Right cardiac atrium (tissue), 5 donors: ENCODE measurements around the gene TRMT1. TPM values are rescaled to one million over a fixed set of nuclear protein-coding genes. Genes with fewer than 3 reads are reported as not detected.
A peak's percentile ranks its signal among the peaks of the same experiment; 100 is the strongest.

ENCODE experiments used
- ATAC-seq, 2 donors: fragments of 200-7000 bp; cut with Tn5 transposase; one replicate each; pipeline versions ENCODE4 v1.8.0 to v1.9.1; 2020; ENCODE audit warnings: moderate library complexity in 2 of 2, mild to moderate bottlenecking in 1 of 2
- DNase-seq, 3 donors: peaks; one replicate each; pipeline ENCODE4 v3.0.0-alpha.2; 2020
- H3K27ac ChIP-seq: one replicate; pipeline ENCODE4 v1.5.1; 2013; ENCODE audit warnings: mild to moderate bottlenecking, low read length, control low read depth, moderate library complexity
- H3K27me3 ChIP-seq: one replicate; pipeline ENCODE4 v1.6.1; 2013; ENCODE audit not compliant: control insufficient read depth, insufficient read depth
- H3K4me1 ChIP-seq: one replicate; pipeline ENCODE4 v1.6.1; 2013; ENCODE audit warnings: low read length; ENCODE audit not compliant: control insufficient read depth, insufficient read depth
- H3K4me3 ChIP-seq: one replicate; pipeline ENCODE4 v1.5.1; 2013; ENCODE audit warnings: low read length, control low read depth
- H3K9me3 ChIP-seq: one replicate; pipeline ENCODE4 v1.6.1; 2013; ENCODE audit warnings: low read length; ENCODE audit not compliant: control insufficient read depth
- WGBS: extraction: QIAGEN DNeasy Blood & Tissue Kit; methylation state at CpG from one replicate; pipeline ENCODE4 v1.1.7; 2013; 5-methylcytosine and 5-hydroxymethylcytosine counted together
- intact Hi-C, 4 donors: fragments of 100-400 bp; cut with DNase I; formaldehyde crosslinking; loops; one replicate each; pipeline versions ENCODE4 v1.11.0 to v1.14.0; 2022 to 2023
- polyA plus RNA-seq: library from polyadenylated mRNA; stranded (reverse); fragments of 200-250 nt; gene quantifications from one replicate; pipeline ENCODE4 v1.2.3, GENCODE V29; 2013
- total RNA-seq, 4 donors: library from RNA; stranded (reverse); fragmentation: NEBNext Ultra II Directional; extraction: Animal tissue kit (Norgen Biotek cat#: 25700); gene quantifications; one replicate each; pipeline ENCODE4 v1.2.1, GENCODE V29; 2021
- donor health status: healthy with polysubstance abuse.
- donor health status: DM: no; HTN: yes; CAD: no.
- donor health status: DM: no; HTN: no; CAD: no.
- donor health status: DM: no; HTN: yes; CAD: no; lungs with severe emphysema.
- donor health status: DM: yes; HTN: yes; CAD: no.

The TRMT1 gene
- total and polyA plus RNA-seq, 5 donors = 14.8 to 22.2 (median 19.2) TPM

DNA sequence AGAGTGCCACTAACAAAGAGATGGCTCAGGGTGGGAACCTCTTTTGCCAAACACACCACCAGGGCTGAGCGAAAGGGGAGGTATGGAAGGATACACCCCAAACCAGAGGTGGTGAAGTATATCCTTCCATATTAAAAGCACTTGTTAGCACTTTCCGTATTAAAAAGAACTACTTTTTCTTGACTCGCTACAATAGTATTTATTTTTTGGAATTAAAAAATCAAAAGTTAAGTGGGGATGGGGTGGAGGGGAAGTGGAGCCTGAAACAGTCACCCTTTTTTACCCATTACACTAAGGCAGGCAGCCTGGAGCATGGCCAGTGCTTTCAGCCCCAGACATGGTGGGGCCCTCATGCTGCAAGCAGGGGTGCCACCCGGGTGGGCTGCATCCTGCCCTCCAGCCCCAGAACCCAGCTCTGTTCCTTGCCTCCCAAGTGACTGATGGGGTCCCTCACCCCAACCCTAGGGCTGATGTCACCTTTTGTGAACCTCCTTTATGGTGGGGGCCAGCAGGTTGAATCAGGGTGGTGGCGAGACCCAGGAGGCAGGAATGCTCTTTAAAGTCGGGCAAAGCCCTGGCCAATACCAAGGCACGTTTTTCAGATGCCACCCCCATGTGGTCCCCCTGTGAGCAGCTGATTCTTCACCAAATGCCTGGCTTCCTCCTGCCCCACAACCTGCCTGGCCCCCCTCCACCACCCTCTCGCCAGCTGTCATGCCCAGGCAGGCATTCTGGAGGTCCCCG lies 44.9 kb downstream of the TRMT1 start:
- no peak overlapping the region for H3K27ac ChIP-seq
- 72% methylated on average over 9 of the region's 9 CpGs for WGBS
- no peak for DNase-seq
- intact Hi-C loops = no loop called here
- no peak overlapping the region for H3K4me3 ChIP-seq
- peaks cover 34% of the 10 kb centered on the region for H3K4me1 ChIP-seq
- H3K27me3 ChIP-seq = no peaks in the 10 kb centered on the region
- no peaks in the 10 kb centered on the region for H3K9me3 ChIP-seq
- no peak for ATAC-seq

GRCh38 chr19:13070425-13071140 lies 46.0 kb downstream of the TRMT1 start:
- no peaks in the 10 kb centered on the region for H3K27me3 ChIP-seq
- 64% methylated on average over 32 of the region's 32 CpGs for WGBS
- ATAC-seq (peak; percentile 5 to 10), DNase-seq (peak; percentile 59 to 80 (median 74))
- H3K4me1 ChIP-seq = peaks cover 40% of the 10 kb centered on the region
- no peaks in the 10 kb centered on the region for H3K9me3 ChIP-seq
- peak overlapping the region; percentile 77 for H3K27ac ChIP-seq
- no peak overlapping the region for H3K4me3 ChIP-seq
- intact Hi-C loops = no loop called here

DNA sequence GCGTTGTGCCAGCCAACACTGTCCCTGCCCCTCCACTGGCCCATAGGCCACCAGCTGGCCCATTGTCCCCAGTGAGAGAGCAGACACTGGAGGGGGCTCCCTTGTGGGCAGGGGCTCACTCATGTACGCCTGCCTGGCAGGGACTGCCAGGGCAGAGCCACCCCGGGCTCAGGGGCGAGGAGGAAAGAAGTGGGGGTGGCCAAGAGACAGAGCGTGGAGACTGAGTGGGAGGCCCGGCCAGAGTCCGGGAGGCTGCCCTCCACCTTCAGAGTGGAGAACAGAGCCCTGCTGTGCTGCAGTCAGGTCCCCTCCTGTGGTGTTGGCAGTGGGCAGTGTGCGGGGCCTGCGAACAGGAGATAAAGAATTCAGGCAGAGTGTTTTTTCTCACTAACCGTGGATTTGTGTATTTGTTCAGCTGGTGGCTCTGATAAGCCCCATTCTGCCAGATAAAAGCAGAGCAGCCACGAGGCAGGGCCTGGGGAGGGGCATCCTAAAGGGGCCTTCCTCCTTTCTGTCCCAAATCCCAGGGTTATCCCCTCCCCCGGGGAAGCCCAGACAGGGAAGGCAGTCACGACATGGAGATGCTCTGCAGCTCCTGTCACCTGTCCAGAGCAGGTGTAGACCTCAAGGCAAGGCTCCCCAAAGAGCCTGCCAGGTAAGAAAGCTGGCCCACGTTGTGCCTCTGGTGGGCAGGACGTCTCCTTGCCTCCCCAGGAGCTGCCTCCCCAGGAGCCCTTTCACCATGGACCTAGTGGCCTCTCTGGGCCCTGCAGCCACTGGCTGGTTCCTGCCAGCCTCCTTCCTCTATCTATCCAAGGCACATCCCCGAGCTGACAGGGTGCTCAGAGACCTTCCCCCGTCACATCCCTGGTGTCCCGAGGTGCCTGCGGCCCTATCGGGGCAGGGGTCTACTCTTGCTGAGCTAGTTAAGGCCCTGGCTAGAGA lies 46.9 kb downstream of the TRMT1 start:
- no peaks in the 10 kb centered on the region for H3K9me3 ChIP-seq
- peaks cover 49% of the 10 kb centered on the region for H3K4me1 ChIP-seq
- no peak overlapping the region for H3K4me3 ChIP-seq
- peak in 2 of 3 donors; percentile 72 for DNase-seq
- peak; percentile 12 to 31 for ATAC-seq
- 40% methylated on average over 20 of the region's 20 CpGs for WGBS
- intact Hi-C loops = loop anchor here in 3 of 4 donors (5.0 to 10.0 kb wide), 3 partner anchors 37 to 85 kb away; partner anchors contain the start of gene NFIX (in 1 of the 3)
- H3K27ac ChIP-seq = peak overlapping the region; percentile 77
- no peaks in the 10 kb centered on the region for H3K27me3 ChIP-seq

DNA sequence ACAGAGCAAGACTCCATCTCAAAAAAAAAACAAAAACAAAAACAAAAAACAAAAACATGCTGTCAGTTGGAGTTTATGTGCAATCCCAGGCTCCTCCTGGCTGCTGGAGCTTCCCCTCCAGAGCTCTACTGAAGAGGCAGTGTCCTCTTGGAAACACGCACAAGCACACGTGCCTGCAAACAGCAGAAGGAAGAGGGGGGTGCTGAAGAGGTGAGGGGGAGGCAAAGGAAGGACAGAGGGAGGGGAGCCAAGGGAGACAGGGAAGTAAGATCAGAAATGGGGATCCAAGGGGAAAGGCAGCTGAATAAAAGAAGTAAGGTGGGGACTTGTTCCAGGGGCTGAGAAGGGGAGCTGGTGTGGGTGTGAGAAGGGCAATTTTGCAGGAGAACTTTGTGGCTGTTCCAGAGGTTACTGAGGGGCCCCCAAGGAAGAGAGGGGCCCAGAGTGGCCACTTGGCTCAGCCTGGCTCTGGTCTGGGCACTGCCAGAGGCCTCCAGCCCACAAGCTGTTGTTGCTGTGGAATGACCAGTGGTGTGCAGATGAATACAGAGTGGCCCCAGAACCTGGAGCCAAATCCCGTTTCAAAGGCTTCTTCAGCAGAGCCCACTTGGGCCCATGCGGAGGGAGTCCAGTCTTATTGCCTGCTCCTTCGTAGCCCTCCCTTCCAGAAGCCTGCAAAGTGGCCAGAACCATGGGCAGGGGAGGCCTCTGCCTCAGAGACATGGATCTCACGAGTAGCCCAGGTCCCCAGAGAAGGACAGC lies 48.3 kb downstream of the TRMT1 start:
- DNase-seq (peak in 1 of 3 donors; percentile 66), ATAC-seq (peak in 1 of 2 donors; percentile 20)
- Histone ChIP-seq H3K27ac (peak overlapping the region; percentile 60), H3K27me3 (no peaks in the 10 kb centered on the region), H3K9me3 (no peaks in the 10 kb centered on the region), H3K4me3 (no peak overlapping the region), H3K4me1 (peaks cover 56% of the 10 kb centered on the region)
- 48% methylated on average over 6 of the region's 6 CpGs for WGBS
- intact Hi-C loops = loop anchor here in 3 of 4 donors (5.0 to 10.0 kb wide), 3 partner anchors 36 to 83 kb away; partner anchors contain the start of gene NFIX (in 1 of the 3)

GRCh38 chr19:13066933-13067807 lies 49.4 kb downstream of the TRMT1 start:
- ATAC-seq (peak in 1 of 2 donors; percentile 21), DNase-seq (peak in 2 of 3 donors; percentile 24 to 58)
- Histone ChIP-seq H3K27me3 (no peaks in the 10 kb centered on the region), H3K27ac (peak overlapping the region; percentile 92), H3K9me3 (no peaks in the 10 kb centered on the region), H3K4me1 (peaks cover 61% of the 10 kb centered on the region), H3K4me3 (no peak overlapping the region)
- 52% methylated on average over 17 of the region's 17 CpGs for WGBS
- intact Hi-C loops = loop anchor here in 3 of 4 donors (5.0 to 10.0 kb wide), 3 partner anchors 35 to 82 kb away; partner anchors contain the start of gene NFIX (in 1 of the 3)

DNA sequence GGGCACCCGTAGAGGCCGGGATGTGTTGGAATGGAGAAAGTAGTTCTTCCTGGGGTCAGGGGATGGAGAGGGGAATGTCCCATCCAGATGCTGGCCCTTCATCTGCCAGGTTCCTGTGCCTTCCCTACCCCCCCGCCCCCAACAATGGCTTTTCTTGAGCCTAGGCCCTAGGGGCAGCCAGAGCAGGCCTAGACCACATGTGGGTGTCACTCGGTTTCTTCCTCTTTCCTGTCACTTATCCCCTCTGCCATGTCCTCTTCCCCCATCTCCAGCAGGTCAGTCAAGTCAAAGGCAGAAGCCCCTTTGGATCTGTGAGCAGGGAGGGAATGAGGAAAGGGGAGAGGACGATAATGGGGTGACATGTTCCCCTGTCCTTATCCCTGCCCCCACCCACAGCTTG lies 50.3 kb downstream of the TRMT1 start:
- Histone ChIP-seq H3K27me3 (no peaks in the 10 kb centered on the region), H3K27ac (peak overlapping the region; percentile 92), H3K4me1 (peaks cover 62% of the 10 kb centered on the region), H3K9me3 (no peaks in the 10 kb centered on the region), H3K4me3 (no peak overlapping the region)
- DNase-seq (peak in 2 of 3 donors; percentile 8 to 16), ATAC-seq (no peak)
- intact Hi-C loops = loop anchor here in 3 of 4 donors (5.0 to 10.0 kb wide), 3 partner anchors 34 to 81 kb away; partner anchors contain the start of gene NFIX (in 1 of the 3)
- 68% methylated on average over 5 of the region's 5 CpGs for WGBS

DNA sequence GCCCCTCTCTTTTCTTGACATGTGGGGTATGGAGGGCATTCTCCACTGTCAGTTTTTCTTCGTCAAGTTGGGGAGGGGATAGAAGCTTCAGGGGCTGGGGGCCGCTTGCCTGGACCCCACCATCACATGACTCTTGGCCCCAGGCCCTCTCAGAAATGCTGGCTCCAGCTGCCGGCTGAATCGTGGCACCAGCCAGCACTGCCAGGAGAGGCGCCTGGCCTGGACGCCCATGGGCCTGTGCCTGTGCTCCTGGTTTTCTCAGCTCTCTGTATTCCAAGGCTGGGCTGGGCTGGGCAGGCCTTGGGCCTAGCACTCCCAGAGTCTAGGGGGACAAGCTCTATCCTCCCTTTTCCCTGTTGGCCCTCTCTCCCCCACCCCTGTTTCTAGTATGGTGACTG lies 52.4 kb downstream of the TRMT1 start:
- intact Hi-C loops = loop anchor here in 3 of 4 donors (5.0 to 10.0 kb wide), 5 partner anchors 33 to 79 kb away; partner anchors contain the start of gene NFIX (in 1 of the 3)
- peak; percentile 46 to 48 for ATAC-seq
- H3K27me3 ChIP-seq = no peaks in the 10 kb centered on the region
- H3K27ac ChIP-seq = peak overlapping the region; percentile 92
- WGBS = 42% methylated on average over 6 of the region's 6 CpGs
- no peak overlapping the region for H3K4me3 ChIP-seq
- no peaks in the 10 kb centered on the region for H3K9me3 ChIP-seq
- peaks cover 62% of the 10 kb centered on the region for H3K4me1 ChIP-seq
- DNase-seq = peak; percentile 49 to 87 (median 82)

DNA sequence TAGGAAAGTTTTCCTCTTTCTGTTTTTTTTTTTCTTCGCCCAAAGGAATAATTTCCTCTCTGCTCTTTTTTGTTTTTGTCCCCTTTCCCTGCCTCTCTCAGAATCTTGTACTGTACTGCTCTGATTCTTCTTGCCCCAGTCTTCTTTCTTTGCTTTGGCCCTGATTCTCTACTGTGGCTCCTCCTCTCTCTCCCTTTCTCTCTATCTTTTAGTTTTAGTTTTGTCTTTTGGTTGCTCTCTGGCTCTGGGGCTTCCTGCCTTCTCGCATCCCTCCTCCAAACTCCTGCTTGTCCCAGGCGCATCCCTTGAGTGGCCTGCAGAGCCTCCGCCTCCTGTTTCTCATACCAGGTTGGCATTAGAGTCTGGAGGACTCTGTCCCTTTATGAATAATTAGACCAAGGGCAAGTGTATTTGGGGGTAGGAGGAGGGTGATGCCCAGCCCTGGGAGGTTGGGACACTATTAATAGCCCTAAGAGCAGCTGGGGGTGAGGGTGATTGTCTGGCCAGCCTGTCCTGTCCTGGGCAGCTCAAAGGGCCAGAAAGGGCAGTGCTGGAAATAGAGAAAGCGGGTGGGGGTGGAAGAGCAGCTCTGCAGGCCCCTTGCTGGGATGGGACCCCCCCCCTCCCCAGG lies 53.0 kb downstream of the TRMT1 start:
- Histone ChIP-seq H3K9me3 (no peaks in the 10 kb centered on the region), H3K4me3 (no peak overlapping the region), H3K4me1 (peaks cover 58% of the 10 kb centered on the region), H3K27me3 (no peaks in the 10 kb centered on the region), H3K27ac (peak overlapping the region; percentile 92)
- ATAC-seq = peak; percentile 73 to 75
- peak; percentile 54 to 79 (median 73) for DNase-seq
- intact Hi-C loops = loop anchor here in 3 of 4 donors (5.0 to 10.0 kb wide), 5 partner anchors 34 to 79 kb away; partner anchors contain the start of gene NFIX (in 1 of the 3)
- 45% methylated on average over 5 of the region's 5 CpGs for WGBS

GRCh38 chr19:13062317-13062716 lies 54.2 kb downstream of the TRMT1 start:
- intact Hi-C loops = loop anchor here in 3 of 4 donors (5.0 to 10.0 kb wide), 5 partner anchors 35 to 78 kb away; partner anchors contain the start of gene NFIX (in 1 of the 3)
- DNase-seq (no peak), ATAC-seq (no peak)

More at GRCh38 chr19:13062317-13062716, 54.2 kb downstream of the TRMT1 start:
- Histone ChIP-seq H3K27me3 (no peaks in the 10 kb centered on the region), H3K4me3 (no peak overlapping the region), H3K4me1 (peaks cover 58% of the 10 kb centered on the region), H3K27ac (peak overlapping the region; percentile 92), H3K9me3 (no peaks in the 10 kb centered on the region)
